ENCODE results near the gene STAT5B. TPM values are rescaled to one million over a fixed set of nuclear protein-coding genes. Genes with fewer than 3 reads are reported as not detected.

STAT5B gene
- total and polyA plus RNA-seq, 9 of the 15 experiments (the other 6 are each of a cell fraction or from before 2014, with no cell fraction given), result 20.8 to 176 (median 92.4) TPM

GRCh38 chr17:42221886-42222745, 54.1 kb downstream of the STAT5B start (continued):
- TF ChIP-seq ZNF407 (IDR thresholded peaks at IDR 0.05; ENCODE audit: low read depth) (0 out of 2 replicates have a peak, but pooled peaks have one; percentile 30), HNRNPK (IDR thresholded peaks at IDR 0.05; ENCODE audit: low read depth, low read length, poor library complexity, severe bottlenecking) (no peak), ZFX (CRISPR knock-in tag; IDR thresholded peaks at IDR 0.05) (no peak), ZNF146 (CRISPR knock-in tag; IDR thresholded peaks at IDR 0.05; ENCODE audit: unreplicated experiment) (no peak), ZNF512 (tag; IDR thresholded peaks at IDR 0.05) (no peak), ZNF507 (tag; conservative IDR thresholded peaks at IDR 0.05) (no peak), THRA (IDR thresholded peaks at IDR 0.05) (no peak), RBM17 (IDR thresholded peaks at IDR 0.05; ENCODE audit: borderline replicate concordance, low read depth, low read length) (no peak), ARID1B (IDR thresholded peaks at IDR 0.05) (0 out of 2 replicates have a peak, but pooled peaks have one; percentile 39), LARP7 (IDR thresholded peaks at IDR 0.05) (peak; percentile 97), E2F3 (CRISPR knock-in tag; IDR thresholded peaks at IDR 0.05) (no peak), NCOA6 (IDR thresholded peaks at IDR 0.05) (no peak), POLR2B (IDR thresholded peaks at IDR 0.05; ENCODE audit: low read depth, partially characterized antibody) (peak; percentile 52), TRIM25 (IDR thresholded peaks at IDR 0.05; ENCODE audit: borderline replicate concordance) (peak; percentile 61; the same call in 1 of the 2 replicates)

All from K562 (cell line).